Umbilical cord (tissue), 1 donor: ENCODE results near the gene FAM98A. TPM values are rescaled to one million over a fixed set of nuclear protein-coding genes. Genes with fewer than 3 reads are reported as not detected.

Experiments
- total RNA-seq: library from RNA; depleted of rRNA; stranded (reverse); fragments of >200 nt; gene quantifications from one replicate; pipeline ENCODE4 v1.2.3, GENCODE V29; 2014; ENCODE audit warnings: low replicate concordance; ENCODE audit not compliant: insufficient read depth

Gene FAM98A
- total RNA-seq, 1 donor from 2014 or later = 56.6 TPM

Other genes with a start within 250 kb of the FAM98A start
- 4.1 TPM for gene RASGRP3, start 122.7 kb downstream of the FAM98A start, total RNA-seq